Esophagus muscularis mucosa (tissue), 3 donors: ENCODE results near the gene PRKCG.

Experiments
- POLR2A ChIP-seq: fragments of 450-650 bp; IDR thresholded peaks from one replicate; pipeline ENCODE4 v1.6.1; 2017; ENCODE audit warnings: antibody characterized with exemption, moderate library complexity, mild to moderate bottlenecking, low read depth
- POLR2AphosphoS5 ChIP-seq, 2 donors: sonication (generic); formaldehyde crosslinking; IDR thresholded peaks; one replicate each; pipeline ENCODE4 v1.6.1; 2017; ENCODE audit warnings: antibody characterized with exemption in 2 of 2
- TF ChIP-seq, protein P1 (sequence below), 3 experiments: fragments of 200-600 bp in 2 of 3; fragments of 450-650 bp in 1 of 3; sonication (generic) in 2 of 3; IDR thresholded peaks; one replicate each; pipeline ENCODE4 v1.5.1; 2017 to 2019; ENCODE audit warnings: antibody characterized with exemption in 3 of 3, mild to moderate bottlenecking in 2 of 3, moderate library complexity in 1 of 3

DNA sequence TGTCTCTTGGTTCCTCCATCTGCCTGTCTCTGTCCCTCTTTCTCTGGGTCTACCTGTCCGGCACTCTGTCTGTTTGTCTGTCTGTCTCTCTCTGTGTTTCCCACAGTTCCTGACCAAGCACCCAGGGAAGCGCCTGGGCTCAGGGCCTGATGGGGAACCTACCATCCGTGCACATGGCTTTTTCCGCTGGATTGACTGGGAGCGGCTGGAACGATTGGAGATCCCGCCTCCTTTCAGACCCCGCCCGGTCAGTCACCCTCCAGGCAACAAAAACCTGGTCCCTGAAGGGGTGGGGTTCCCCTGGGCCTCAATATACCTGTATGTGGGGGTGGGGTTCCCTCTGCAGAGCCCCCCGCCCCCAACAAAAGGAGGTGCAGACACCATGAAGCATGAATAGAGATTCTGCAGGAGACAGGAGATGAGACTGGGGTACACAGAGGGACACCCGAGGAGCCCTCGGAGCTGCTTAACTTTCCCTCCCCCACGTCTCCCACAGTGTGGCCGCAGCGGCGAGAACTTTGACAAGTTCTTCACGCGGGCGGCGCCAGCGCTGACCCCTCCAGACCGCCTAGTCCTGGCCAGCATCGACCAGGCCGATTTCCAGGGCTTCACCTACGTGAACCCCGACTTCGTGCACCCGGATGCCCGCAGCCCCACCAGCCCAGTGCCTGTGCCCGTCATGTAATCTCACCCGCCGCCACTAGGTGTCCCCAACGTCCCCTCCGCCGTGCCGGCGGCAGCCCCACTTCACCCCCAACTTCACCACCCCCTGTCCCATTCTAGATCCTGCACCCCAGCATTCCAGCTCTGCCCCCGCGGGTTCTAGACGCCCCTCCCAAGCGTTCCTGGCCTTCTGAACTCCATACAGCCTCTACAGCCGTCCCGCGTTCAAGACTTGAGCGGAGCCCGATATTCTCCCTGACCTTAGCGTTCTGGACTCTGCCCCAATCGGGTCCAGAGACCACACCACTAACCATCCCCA lies 24.5 kb downstream of the PRKCG start:
- TF ChIP-seq, protein P1, sequence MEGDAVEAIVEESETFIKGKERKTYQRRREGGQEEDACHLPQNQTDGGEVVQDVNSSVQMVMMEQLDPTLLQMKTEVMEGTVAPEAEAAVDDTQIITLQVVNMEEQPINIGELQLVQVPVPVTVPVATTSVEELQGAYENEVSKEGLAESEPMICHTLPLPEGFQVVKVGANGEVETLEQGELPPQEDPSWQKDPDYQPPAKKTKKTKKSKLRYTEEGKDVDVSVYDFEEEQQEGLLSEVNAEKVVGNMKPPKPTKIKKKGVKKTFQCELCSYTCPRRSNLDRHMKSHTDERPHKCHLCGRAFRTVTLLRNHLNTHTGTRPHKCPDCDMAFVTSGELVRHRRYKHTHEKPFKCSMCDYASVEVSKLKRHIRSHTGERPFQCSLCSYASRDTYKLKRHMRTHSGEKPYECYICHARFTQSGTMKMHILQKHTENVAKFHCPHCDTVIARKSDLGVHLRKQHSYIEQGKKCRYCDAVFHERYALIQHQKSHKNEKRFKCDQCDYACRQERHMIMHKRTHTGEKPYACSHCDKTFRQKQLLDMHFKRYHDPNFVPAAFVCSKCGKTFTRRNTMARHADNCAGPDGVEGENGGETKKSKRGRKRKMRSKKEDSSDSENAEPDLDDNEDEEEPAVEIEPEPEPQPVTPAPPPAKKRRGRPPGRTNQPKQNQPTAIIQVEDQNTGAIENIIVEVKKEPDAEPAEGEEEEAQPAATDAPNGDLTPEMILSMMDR (IDR thresholded peaks at IDR 0.05), result peak; percentile 54 to 96 (median 73)
- TF ChIP-seq POLR2AphosphoS5 (IDR thresholded peaks at IDR 0.05), result no peak
- no peak for TF ChIP-seq POLR2A
